ENCODE measurements around the gene POC5.
"Not testable (repeated sequence)": the region's sequence is repeated elsewhere in the genome, so short reads cannot be mapped to it uniquely, and the experiment has no call there.

The POC5 gene

DNA sequence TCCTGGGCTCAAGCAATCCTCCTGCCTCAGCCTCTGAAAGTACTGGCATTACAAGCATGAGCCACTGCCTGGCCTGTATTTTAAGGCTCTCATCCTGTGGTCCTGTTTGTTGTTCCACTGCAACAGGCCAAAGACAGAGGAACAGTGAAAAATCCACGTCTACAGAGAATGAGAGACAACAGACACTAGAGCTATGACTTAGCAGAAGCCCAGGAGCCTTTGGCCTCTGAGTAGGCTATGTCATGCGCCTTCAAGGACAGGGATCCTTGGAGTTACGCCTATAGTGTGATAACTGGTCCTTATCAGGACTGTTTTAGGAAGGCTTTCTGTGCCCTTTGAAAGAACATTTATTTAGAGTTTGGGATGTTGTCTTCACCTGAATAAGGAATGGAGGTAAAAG lies 10.5 kb downstream of the POC5 start:
- H3K27ac ChIP-seq (ENCODE audit: low read depth, low read length), result no peak overlapping the region
- H4K20me1 ChIP-seq (ENCODE audit: control insufficient read depth, insufficient read depth, low read depth, low read length), result no peaks in the 10 kb centered on the region
- no peak overlapping the region for H3K4me3 ChIP-seq (ENCODE audit: low read length)
- H3K36me3 ChIP-seq (ENCODE audit: control insufficient read depth, low read length), result peaks cover 62% of the 10 kb centered on the region
- H3F3A ChIP-seq (ENCODE audit: control insufficient read depth, insufficient read depth), result no peaks in the 10 kb centered on the region
- TF ChIP-seq, protein P1, sequence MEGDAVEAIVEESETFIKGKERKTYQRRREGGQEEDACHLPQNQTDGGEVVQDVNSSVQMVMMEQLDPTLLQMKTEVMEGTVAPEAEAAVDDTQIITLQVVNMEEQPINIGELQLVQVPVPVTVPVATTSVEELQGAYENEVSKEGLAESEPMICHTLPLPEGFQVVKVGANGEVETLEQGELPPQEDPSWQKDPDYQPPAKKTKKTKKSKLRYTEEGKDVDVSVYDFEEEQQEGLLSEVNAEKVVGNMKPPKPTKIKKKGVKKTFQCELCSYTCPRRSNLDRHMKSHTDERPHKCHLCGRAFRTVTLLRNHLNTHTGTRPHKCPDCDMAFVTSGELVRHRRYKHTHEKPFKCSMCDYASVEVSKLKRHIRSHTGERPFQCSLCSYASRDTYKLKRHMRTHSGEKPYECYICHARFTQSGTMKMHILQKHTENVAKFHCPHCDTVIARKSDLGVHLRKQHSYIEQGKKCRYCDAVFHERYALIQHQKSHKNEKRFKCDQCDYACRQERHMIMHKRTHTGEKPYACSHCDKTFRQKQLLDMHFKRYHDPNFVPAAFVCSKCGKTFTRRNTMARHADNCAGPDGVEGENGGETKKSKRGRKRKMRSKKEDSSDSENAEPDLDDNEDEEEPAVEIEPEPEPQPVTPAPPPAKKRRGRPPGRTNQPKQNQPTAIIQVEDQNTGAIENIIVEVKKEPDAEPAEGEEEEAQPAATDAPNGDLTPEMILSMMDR (IDR thresholded peaks at IDR 0.05; ENCODE audit: low read depth, low read length, poor library complexity, severe bottlenecking), result no peak
- no peak for TF ChIP-seq EZH2phosphoT487 (IDR thresholded peaks at IDR 0.05; ENCODE audit: borderline replicate concordance, low read length)
- no peaks in the 10 kb centered on the region for H3K27me3 ChIP-seq (ENCODE audit: control insufficient read depth, low read length)
- H3K9me3 ChIP-seq (ENCODE audit: control insufficient read depth, insufficient read depth, low read length), result peaks cover 2% of the 10 kb centered on the region; the same call in 1 of the 2 replicates
- H3K4me1 ChIP-seq (ENCODE audit: control insufficient read depth, low read length), result no peaks in the 10 kb centered on the region
- H3K4me2 ChIP-seq (ENCODE audit: low read length), result no peak overlapping the region
- H3K79me2 ChIP-seq (ENCODE audit: control insufficient read depth, low read length), result peaks cover 20% of the 10 kb centered on the region
- H3K9me2 ChIP-seq (replicated peaks; ENCODE audit: control insufficient read depth, low read length), result no peaks in the 10 kb centered on the region

DNA sequence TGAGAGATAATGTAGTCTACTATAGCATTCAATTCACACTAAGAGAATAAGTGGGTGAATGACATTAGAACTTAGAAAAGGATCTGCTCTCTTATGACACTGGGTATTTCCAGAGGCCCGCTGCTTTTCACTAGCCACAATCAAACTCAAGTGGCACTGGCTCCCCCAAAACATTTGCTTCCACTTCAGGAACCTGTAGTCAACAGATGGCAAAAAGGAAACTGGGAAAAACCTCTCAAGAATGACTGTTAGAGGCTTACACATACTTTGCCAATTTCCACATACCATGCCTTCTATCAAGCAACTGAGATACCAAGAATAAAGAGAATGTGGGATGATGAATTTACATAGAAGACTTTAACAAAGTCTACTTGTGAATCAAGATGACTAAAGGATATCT lies 11.2 kb downstream of the POC5 start:
- no peak overlapping the region for H3K4me2 ChIP-seq (ENCODE audit: low read length)
- peaks cover 60% of the 10 kb centered on the region for H3K36me3 ChIP-seq (ENCODE audit: control insufficient read depth, low read length)
- no peak overlapping the region for H3K27ac ChIP-seq (ENCODE audit: low read depth, low read length)
- peaks cover 17% of the 10 kb centered on the region for H3K79me2 ChIP-seq (ENCODE audit: control insufficient read depth, low read length)
- H3F3A ChIP-seq (ENCODE audit: control insufficient read depth, insufficient read depth), result no peaks in the 10 kb centered on the region
- H3K4me1 ChIP-seq (ENCODE audit: control insufficient read depth, low read length), result no peaks in the 10 kb centered on the region
- H3K9me3 ChIP-seq (ENCODE audit: control insufficient read depth, insufficient read depth, low read length), result peaks cover 4% of the 10 kb centered on the region; the same call in 1 of the 2 replicates
- no peaks in the 10 kb centered on the region for H3K27me3 ChIP-seq (ENCODE audit: control insufficient read depth, low read length)
- H3K9me2 ChIP-seq (replicated peaks; ENCODE audit: control insufficient read depth, low read length), result no peaks in the 10 kb centered on the region
- no peaks in the 10 kb centered on the region for H4K20me1 ChIP-seq (ENCODE audit: control insufficient read depth, insufficient read depth, low read depth, low read length)
- no peak for TF ChIP-seq EZH2phosphoT487 (IDR thresholded peaks at IDR 0.05; ENCODE audit: borderline replicate concordance, low read length)
- TF ChIP-seq, protein P1 (IDR thresholded peaks at IDR 0.05; ENCODE audit: low read depth, low read length, poor library complexity, severe bottlenecking), result no peak
- H3K4me3 ChIP-seq (ENCODE audit: low read length), result no peak overlapping the region

GRCh38 chr5:75701856-75702255 lies 15.4 kb downstream of the POC5 start:
- H4K20me1 ChIP-seq (ENCODE audit: control insufficient read depth, insufficient read depth, low read depth, low read length), result no peaks in the 10 kb centered on the region
- no peaks in the 10 kb centered on the region for H3K27me3 ChIP-seq (ENCODE audit: control insufficient read depth, low read length)
- H3K4me1 ChIP-seq (ENCODE audit: control insufficient read depth, low read length), result no peaks in the 10 kb centered on the region
- peaks cover 4% of the 10 kb centered on the region for H3K79me2 ChIP-seq (ENCODE audit: control insufficient read depth, low read length)
- H3F3A ChIP-seq (ENCODE audit: control insufficient read depth, insufficient read depth), result no peaks in the 10 kb centered on the region
- H3K4me2 ChIP-seq (ENCODE audit: low read length), result no peak overlapping the region
- no peak overlapping the region for H3K4me3 ChIP-seq (ENCODE audit: low read length)
- no peak for TF ChIP-seq EZH2phosphoT487 (IDR thresholded peaks at IDR 0.05; ENCODE audit: borderline replicate concordance, low read length)
- TF ChIP-seq, protein P1 (IDR thresholded peaks at IDR 0.05; ENCODE audit: low read depth, low read length, poor library complexity, severe bottlenecking), result no peak
- H3K9me3 ChIP-seq (ENCODE audit: control insufficient read depth, insufficient read depth, low read length), result peaks cover 4% of the 10 kb centered on the region; the same call in 1 of the 2 replicates
- H3K36me3 ChIP-seq (ENCODE audit: control insufficient read depth, low read length), result peaks cover 40% of the 10 kb centered on the region
- no peaks in the 10 kb centered on the region for H3K9me2 ChIP-seq (replicated peaks; ENCODE audit: control insufficient read depth, low read length)
- no peak overlapping the region for H3K27ac ChIP-seq (ENCODE audit: low read depth, low read length)

- not testable (repeated sequence) for H4K20me1 ChIP-seq (ENCODE audit: control insufficient read depth, insufficient read depth, low read depth, low read length); H3K9me3 ChIP-seq (ENCODE audit: control insufficient read depth, insufficient read depth, low read length); H3K79me2 ChIP-seq (ENCODE audit: control insufficient read depth, low read length)
Measured at GRCh38 chr5:75695472-75696351, 21.5 kb downstream of the POC5 start.

More at GRCh38 chr5:75695472-75696351, 21.5 kb downstream of the POC5 start:
- H3K27ac ChIP-seq (ENCODE audit: low read depth, low read length); H3K4me3 ChIP-seq (ENCODE audit: low read length); H3F3A ChIP-seq (ENCODE audit: control insufficient read depth, insufficient read depth); H3K9me2 ChIP-seq (replicated peaks; ENCODE audit: control insufficient read depth, low read length); H3K4me2 ChIP-seq (ENCODE audit: low read length); H3K27me3 ChIP-seq (ENCODE audit: control insufficient read depth, low read length); H3K4me1 ChIP-seq (ENCODE audit: control insufficient read depth, low read length): not testable (repeated sequence)
- peaks cover 19% of the 10 kb centered on the region for H3K36me3 ChIP-seq (ENCODE audit: control insufficient read depth, low read length)

All from DOHH2 (cell line).